Fibroblast of gingiva (primary cell): ENCODE results near the gene CHN1.

Source experiments
- DNase-seq: peaks from one replicate; pipeline ENCODE4 v3.0.0-alpha.2; 2011; ENCODE audit warnings: low read depth

The CHN1 gene

DNA sequence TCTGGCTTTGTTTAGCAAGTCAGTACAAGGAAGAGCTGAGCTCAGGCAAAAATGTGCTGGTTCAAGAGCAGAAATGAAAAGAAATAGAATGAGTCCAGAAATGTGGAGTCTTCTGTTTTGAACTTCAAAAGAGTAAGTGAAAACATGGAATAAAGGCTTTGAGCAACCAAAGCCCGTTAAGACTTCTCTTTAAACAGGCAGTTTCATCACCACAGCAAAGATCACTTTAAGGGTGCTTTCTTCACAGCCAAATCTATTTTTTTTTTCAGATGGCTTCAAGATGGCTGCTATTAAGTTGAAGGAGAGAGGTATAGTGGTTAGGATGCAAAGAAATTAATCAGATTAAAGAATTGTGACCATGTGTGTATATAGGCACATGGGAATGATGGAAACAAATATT lies 238.9 kb downstream of the CHN1 start:
- DNase-seq = no peak

DNA sequence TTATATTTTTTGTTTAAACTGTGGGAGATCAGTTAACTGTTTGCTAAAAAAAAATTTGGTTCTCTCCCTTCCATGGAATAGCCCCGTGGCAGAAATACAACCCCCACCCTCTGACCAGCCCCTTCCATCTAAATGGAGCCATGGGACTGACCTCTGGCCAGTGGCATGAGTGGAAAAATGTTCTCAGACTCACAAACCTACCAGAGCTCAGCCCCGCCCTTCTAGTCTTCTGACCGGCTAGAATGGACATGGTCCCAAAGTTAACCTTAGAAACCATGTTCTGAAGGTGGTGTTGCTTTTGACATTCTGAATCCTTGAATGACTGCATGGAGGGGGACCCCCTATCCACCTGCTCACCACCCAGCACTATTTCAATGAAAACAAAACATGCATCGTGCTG lies 239.6 kb downstream of the CHN1 start:
- DNase-seq = no peak

DNA sequence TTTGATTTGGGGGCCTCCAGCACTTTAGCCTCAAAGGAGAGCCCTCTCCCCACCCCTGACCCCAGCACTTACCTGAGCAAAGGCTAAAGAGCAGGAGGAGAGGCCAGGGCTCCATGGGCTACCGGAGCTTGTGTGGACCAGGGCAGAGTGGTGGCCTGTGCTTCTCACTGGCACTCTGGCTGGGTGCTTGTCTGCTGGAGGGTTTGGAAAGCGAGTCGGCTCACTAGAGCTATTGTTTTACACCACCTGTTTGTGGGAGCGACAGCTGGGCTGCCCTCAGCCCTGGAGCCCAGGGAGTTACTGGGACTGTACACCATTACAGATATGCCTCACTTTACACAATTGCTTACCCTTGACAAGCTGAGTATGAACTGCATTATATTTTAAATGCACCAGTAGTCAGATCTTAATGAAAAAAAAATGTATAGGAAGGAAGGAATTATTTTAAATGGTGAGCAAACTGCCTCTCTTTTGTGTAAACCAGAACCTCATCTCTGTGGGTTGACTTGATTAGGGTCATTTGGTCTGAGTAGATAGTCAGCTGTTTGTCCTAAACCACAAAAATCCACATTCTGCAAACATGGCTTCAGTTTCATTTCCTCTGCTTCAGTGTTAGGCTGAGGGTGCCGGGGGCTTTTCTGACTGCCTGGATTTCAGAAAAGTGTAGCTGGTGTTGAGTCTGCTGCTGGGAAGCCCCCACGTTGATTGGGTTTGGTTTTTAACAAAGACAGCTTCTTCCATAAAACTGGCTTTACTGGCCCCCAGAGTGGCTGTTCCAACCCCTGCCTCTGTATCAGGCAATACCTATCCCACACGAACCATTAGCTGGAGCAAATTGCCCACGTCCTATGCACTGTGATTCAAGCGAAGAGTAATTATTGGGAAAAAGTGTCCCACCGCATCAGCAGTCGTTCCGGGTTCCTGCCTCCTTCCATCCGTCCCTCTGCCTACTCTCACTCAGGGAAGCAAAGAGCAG lies 240.6 kb downstream of the CHN1 start, which contains the start of gene CHRNA1:
Gene CHRNA1, minus strand, starts transcription at position 193 of the 976 bp plus-strand sequence. Its CDS starts 78 bp downstream, at position 115.
- DNase-seq = peak; percentile 37

DNA sequence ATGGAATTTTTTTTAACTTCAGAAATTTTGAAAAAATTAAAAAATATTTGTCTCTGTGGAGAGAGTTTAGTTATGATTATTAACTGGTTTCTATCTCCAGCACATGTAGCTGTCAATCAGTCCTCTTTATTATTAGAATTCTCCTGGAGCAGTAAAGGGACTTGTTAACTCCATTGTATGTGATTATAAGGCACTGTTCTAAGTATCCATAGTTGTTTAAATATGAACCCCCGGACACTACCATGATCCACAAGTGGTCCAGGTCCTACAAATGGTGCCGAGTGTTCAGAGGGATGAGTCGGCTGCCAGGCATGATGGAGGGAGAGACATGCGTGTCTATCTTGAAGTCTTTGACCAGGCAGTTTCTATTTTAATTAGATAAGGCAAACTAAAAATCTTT lies 241.4 kb downstream of the CHN1 start:
- no peak for DNase-seq

DNA sequence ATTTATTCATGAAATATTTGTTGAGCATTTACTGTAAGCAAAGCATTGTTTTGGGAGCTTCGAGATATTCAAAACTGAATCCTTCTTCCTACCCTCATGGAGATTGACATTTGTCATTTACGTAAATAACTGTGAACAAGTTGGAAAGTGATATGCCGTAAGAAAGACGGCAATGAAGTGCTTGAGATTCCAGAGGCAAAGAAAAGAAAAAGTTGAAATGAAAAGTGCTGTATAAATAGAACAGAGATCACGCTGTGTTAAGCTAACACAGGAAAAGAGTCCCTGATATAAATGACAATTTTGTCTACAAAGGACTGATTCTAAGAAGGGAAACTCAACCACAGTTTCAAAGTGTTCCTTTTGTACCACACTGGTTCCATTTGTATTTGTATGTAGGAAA lies 242.7 kb downstream of the CHN1 start:
- DNase-seq = no peak

DNA sequence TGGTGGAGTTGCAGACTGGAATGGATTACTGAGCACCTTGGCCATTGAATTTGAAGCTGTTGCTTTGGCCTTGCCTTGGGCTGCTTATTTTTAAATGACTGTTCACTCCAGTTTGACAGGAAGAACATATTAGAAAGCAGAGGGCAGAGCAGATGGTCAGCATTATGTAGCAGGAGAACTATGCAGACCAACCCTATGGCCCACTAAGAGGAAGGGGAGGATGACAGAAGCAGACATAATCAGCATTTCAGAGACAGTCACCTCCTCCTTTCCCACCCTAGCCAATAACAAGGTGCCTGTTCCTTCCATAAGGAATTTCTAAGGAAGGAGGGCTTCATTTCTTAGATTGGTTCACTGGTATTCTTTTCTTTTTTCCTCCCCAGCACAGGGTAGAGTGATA lies 243.3 kb downstream of the CHN1 start:
- DNase-seq = no peak

DNA sequence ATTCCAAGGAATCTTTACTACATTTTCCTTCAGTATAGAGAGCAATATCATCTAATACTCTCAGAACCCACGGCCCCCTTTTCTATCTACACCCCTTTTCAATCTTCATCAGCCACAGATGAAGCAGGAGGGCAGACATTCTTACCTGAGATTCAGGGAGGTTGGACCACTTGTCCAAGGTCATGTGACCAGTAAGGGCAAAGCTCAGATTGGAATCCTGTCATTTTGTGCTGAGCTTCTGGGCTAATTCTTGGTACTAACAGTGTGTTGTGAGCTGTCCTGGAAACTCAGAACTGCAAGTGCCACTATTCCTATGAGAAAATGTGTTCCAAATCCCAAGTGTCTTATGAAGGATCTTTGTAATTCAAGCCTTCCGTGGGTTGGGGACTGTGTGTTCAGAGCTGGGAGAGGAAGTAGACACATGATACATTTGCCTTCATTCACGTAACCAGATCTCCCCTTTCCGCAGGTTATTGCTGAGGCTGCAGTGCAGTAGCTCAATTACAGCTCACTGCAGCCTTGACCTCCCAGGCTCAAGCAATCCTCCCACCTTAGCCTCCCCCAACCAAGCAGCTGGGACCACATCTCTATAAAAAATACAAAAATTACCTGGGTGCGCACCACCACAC lies 244.2 kb downstream of the CHN1 start:
- DNase-seq = no peak

DNA sequence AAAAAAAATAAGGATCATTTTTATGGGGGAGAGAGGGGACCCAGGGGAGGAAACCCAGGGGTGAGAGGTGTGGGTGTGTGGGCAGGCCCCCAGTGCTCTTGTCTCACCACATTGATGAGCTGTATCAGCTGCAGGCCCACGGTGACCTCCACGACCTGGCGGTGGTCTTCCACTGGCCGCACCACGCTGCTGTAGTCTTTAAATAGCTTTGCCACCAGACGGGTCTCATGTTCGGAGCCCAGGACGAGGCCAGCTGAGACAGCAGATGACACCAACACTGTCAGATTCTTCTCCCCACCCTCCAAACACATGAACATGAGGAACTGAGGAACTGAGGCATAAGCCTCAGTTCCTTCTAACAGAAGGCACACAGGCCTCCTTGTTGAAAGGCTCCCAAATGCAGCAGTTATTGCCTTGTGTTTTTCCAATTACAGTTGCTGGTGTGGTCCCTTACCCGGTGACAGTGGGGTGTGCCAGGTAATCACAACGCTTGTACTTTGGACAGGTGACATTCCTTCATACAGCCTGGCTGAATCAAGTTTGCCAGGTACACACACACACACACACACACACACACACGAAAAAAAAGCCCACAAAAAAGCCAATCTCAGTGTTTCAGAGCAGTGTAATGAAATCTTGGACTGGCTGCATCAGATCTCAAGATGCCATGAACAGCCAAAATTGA lies 245.7 kb downstream of the CHN1 start:
- DNase-seq = no peak

DNA sequence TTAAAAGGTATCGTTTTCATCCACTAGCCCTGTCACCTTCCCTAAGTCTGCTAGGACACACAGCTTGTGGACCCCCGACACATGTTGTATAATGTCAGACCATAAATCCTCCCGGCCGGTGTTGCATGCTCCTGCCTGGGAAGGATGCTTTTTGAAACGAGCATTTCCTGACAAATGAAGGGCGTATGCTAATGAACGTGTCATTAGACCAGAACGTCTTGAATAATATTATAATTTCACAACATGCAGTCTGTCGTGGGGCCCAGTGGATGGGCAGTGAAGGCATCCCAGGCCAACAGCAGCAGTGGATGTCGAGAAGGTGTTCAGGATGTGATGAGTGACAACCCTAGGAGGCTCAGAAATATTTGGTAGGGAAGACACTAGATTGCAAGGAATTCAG lies 248.4 kb downstream of the CHN1 start:
- no peak for DNase-seq

DNA sequence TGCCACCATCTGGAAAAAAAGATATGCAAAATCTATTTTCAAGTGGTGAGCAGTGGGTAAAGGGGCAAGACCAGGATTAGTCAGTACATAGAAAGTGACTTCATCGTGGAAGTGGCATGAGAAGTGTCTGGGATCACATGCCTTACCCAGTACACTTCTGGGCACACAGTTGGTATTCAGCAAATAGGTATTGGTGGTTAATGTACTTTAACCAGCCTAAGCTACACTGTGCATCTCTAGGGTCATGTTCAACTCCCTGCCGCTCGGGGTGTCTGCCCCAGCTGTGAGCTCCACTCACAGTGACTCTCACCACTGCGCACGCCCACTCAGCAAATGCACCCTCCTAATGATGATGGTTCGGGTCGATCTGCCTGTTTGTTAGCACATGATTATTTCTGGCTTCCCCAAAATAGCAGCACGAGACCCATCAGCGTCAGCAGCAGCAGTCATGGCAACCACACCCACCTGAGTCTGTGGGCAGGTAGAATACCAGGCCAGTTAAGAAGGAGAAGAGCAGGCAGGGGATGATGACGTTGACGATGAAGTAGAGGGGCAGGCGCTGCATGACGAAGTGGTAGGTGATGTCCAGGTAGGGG lies 252.0 kb downstream of the CHN1 start:
- no peak for DNase-seq

DNA sequence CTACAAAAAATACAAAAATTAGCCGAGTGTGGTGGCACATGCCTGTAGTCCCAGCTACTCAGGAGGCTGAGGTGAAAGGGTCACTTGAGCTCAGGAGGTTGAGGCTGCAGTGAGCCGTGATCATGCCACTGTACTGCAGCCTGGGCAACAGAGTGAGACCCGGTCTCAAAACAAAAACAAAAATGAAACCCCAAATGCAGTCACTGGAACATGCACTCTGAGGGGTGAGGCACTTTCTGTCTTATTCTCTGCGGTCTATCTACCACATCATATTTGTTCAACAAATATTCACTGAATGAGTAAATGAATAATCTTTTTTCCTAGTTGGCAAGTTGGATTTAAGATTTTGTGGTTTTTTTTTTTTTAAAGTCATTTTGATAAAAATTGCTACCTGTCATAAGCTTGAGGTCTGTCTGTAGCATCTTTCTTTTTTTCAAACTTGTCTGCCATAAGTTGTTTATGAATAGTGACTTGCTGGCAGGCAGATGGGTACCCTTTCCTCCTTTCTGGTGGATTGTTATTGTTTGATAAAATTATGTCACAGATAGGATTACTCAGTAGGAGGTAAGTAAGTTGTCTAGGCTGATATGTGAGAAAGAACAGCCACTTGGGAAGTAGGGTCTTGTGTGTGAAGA lies 252.7 kb downstream of the CHN1 start:
- no peak for DNase-seq

DNA sequence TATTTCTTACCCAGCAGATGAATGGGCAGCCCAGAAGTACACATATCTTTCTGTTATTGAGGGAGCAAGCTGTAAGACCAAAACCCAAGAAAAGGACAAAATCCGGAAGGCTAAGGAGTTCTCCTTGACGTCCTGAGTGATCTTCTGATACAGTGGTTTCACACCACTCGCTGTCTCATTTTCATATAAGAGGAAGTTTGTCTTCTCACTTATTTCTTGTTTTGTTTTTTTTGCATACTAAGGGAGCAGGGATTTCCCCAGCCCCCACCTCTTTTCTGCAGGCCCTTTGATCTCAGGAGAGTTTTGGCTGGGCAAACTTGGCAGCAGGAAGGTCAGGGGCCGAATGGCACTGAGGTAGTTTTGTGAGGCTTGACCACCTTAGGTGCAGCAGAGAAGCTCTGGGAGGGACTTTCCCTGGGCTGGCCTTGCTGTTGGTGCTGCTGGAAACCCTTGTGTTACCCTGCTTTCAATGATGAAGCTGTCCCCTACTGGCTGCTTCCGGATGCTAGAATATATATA lies 254.2 kb downstream of the CHN1 start:
- DNase-seq = no peak

DNA sequence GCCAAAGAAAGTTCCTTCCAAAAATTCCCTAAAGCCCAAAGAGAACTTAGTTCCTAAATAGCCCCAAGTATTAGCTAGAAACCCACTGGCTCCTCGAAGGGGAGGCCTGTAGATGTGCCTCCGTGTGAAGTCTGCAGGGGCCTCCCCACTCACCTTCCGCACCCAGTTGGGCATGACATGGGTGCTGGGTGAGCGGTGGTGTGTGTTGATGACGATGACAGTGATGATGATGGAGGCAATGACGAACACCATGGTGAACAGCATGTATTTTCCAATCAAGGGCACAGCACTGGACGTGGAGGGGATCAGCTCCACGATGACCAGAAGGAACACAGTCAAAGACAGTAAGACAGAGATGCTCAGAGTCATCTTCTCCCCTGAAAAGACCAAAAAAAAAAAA lies 255.4 kb downstream of the CHN1 start:
- DNase-seq = no peak

DNA sequence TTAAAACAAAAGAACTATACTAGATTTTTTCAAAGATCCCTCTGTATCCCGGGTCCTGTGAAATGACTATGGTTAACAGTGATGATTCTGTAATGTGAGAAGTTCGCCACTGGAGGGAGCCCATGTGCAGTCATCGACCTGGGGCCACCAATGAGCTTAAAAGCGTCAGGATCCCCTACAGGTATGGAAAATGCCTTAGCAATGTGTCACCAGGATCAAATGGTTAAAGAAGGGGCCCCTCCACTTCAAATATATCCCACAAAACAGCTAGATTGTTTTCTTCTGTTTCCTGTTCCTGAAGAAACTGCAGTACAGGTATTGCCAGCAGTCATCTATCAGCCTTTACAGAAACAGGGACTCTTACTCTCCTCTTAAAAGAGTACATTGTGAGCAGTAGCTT lies 256.2 kb downstream of the CHN1 start:
- DNase-seq = peak; percentile 18
